ENCODE results near the gene ITGB1BP1. TPM values are rescaled to one million over a fixed set of nuclear protein-coding genes. Genes with fewer than 3 reads are reported as not detected.

ITGB1BP1 gene
- total and polyA plus RNA-seq, 9 of the 15 experiments (the other 6 are each of a cell fraction or from before 2014, with no cell fraction given), result 37.8 to 95.3 (median 50.4) TPM

DNA sequence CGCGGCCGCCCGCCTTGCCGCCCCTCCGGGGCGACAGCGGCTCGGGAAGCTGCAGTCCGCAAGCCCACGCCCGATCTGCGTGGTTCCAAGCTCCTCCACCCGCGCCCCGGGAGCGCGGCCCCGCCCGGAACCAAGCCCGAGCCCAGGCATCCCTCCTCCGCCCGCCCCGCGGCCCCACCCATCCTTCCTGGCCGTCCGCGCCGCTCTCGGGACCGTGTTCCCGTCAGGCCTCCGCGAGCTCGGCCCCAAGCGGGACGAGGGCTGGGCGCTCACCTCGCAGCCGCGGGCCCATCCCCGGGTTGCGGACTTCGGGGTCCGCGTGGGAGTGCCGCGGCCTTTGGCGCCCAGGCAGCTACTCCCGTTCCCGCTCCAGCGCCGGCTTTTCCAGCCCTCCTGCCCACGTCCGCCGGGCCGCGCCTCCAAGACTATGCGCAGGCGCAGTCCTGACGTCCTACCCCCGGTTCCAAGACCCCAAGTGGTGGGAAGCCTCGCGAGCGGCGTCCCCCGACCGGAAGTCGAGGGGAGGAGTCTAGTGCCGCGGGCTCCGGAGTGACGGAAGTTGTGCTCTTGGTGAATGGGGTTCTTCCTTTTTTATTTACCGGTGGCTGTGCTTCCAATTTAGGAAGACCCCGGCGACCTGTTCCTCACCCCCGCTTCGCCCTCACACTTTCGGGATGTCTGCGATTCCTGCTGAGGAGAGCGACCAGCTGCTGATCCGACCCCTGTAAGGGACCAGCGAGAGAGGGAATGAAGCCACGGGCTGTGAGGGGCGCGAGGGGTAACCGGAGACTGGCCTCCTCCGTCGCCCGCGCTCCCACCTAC lies at the start of gene ITGB1BP1, which contains the start of gene CPSF3 (continued):
- TF ChIP-seq, protein P1, sequence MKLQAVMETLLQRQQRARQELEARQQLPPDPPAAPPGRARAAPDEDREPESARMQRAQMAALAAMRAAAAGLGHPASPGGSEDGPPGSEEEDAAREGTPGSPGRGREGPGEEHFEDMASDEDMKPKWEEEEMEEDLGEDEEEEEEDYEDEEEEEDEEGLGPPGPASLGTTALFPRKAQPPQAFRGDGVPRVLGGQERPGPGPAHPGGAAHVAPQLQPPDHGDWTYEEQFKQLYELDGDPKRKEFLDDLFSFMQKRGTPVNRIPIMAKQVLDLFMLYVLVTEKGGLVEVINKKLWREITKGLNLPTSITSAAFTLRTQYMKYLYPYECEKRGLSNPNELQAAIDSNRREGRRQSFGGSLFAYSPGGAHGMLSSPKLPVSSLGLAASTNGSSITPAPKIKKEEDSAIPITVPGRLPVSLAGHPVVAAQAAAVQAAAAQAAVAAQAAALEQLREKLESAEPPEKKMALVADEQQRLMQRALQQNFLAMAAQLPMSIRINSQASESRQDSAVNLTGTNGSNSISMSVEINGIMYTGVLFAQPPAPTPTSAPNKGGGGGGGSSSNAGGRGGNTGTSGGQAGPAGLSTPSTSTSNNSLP (IDR thresholded peaks at IDR 0.05; ENCODE audit: borderline replicate concordance, low read depth, low read length), result no peak
- no peak for TF ChIP-seq CBFB (CRISPR knock-in tag; IDR thresholded peaks at IDR 0.05)
- TF ChIP-seq YBX1 (IDR thresholded peaks at IDR 0.05), result no peak
- TF ChIP-seq FOXJ3 (CRISPR knock-in tag; IDR thresholded peaks at IDR 0.05), result no peak
- TF ChIP-seq USF2 (CRISPR knock-in tag; IDR thresholded peaks at IDR 0.05), result no peak
- 0 out of 2 replicates have a peak, but pooled peaks have one; percentile 73 for TF ChIP-seq RERE (CRISPR knock-in tag; IDR thresholded peaks at IDR 0.05; ENCODE audit: borderline replicate concordance)
- TF ChIP-seq CXXC5 (CRISPR knock-in tag; IDR thresholded peaks at IDR 0.05), result peak; percentile 93
- peak; percentile 81 for TF ChIP-seq NUFIP1 (IDR thresholded peaks at IDR 0.05; ENCODE audit: partially characterized antibody)
- peak; percentile 81 for TF ChIP-seq FUS (optimal IDR thresholded peaks at IDR 0.05; ENCODE audit: low read depth, low read length)
- no peak for TF ChIP-seq ZNF282 (CRISPR knock-in tag; IDR thresholded peaks at IDR 0.05)
- 0 out of 2 replicates have a peak, but pooled peaks have one; percentile 36 for TF ChIP-seq ZEB2 (IDR thresholded peaks at IDR 0.05)
- TF ChIP-seq NFIC (IDR thresholded peaks at IDR 0.05), result peak; percentile 54
- peak; percentile 18; the same call in 1 of the 2 replicates for TF ChIP-seq ATF4 (CRISPR knock-in tag; IDR thresholded peaks at IDR 0.05)
- TF ChIP-seq MCM3 (IDR thresholded peaks at IDR 0.05), result no peak
- TF ChIP-seq, protein P2, sequence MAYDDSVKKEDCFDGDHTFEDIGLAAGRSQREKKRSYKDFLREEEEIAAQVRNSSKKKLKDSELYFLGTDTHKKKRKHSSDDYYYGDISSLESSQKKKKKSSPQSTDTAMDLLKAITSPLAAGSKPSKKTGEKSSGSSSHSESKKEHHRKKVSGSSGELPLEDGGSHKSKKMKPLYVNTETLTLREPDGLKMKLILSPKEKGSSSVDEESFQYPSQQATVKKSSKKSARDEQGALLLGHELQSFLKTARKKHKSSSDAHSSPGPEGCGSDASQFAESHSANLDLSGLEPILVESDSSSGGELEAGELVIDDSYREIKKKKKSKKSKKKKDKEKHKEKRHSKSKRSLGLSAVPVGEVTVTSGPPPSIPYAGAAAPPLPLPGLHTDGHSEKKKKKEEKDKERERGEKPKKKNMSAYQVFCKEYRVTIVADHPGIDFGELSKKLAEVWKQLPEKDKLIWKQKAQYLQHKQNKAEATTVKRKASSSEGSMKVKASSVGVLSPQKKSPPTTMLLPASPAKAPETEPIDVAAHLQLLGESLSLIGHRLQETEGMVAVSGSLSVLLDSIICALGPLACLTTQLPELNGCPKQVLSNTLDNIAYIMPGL (CRISPR knock-in tag; IDR thresholded peaks at IDR 0.05), result peak; percentile 87; the same call in 1 of the 2 replicates
- TF ChIP-seq EHMT2 (IDR thresholded peaks at IDR 0.05), result no peak
- TF ChIP-seq KDM5B (IDR thresholded peaks at IDR 0.05; ENCODE audit: insufficient replicate concordance, low read depth, low read length), result peak; percentile 57
